Esophagus (tissue), 2 donors: ENCODE data around the gene CNIH2. TPM values are rescaled to one million over a fixed set of nuclear protein-coding genes. Genes with fewer than 3 reads are reported as not detected.

ENCODE experiments used
- H3K27ac ChIP-seq, 2 donors: one replicate each; pipeline ENCODE4 v1.5.1; 2013; ENCODE audit warnings: low read depth in 2 of 2, mild to moderate bottlenecking in 2 of 2, inconsistent platforms in 1 of 2, low read length in 1 of 2, moderate library complexity in 1 of 2
- H3K27me3 ChIP-seq, 2 donors: one replicate each; pipeline ENCODE4 v1.6.1; 2013; ENCODE audit warnings: low read length in 2 of 2, control low read depth in 1 of 2, mild to moderate bottlenecking in 1 of 2; ENCODE audit not compliant: insufficient read depth in 2 of 2, control insufficient read depth in 1 of 2
- H3K36me3 ChIP-seq, 2 donors: one replicate each; pipeline ENCODE4 v1.6.1; 2013; ENCODE audit warnings: low read length in 1 of 2; ENCODE audit not compliant: control insufficient read depth in 2 of 2, insufficient read depth in 2 of 2
- H3K4me1 ChIP-seq, 2 donors: one replicate each; pipeline ENCODE4 v1.6.1; 2013; ENCODE audit warnings: low read length in 1 of 2; ENCODE audit not compliant: control insufficient read depth in 2 of 2, insufficient read depth in 2 of 2
- H3K4me3 ChIP-seq, 2 donors: one replicate each; pipeline ENCODE4 v1.5.1; 2013; ENCODE audit warnings: low read length in 2 of 2, mild to moderate bottlenecking in 2 of 2, low read depth in 1 of 2, moderate library complexity in 1 of 2
- H3K9me3 ChIP-seq, 2 donors: one replicate each; pipeline ENCODE4 v1.6.1; 2013; ENCODE audit warnings: mild to moderate bottlenecking in 2 of 2, low read depth in 1 of 2, low read length in 1 of 2, moderate library complexity in 1 of 2; ENCODE audit not compliant: control insufficient read depth in 2 of 2, insufficient read depth in 1 of 2
- WGBS, 2 donors: extraction: QIAGEN DNeasy Blood & Tissue Kit; methylation state at CpG; one replicate each; pipeline ENCODE4 v1.1.7; 2013; 5-methylcytosine and 5-hydroxymethylcytosine counted together
- polyA plus RNA-seq, 2 donors: library from polyadenylated mRNA; stranded (reverse); fragments of 200-250 nt; gene quantifications; one replicate each; pipeline ENCODE4 v1.2.3, GENCODE V29; 2013
- donor health status: healthy with polysubstance abuse.
- donor health status: Bipolar disorder and iron deficiency.

The CNIH2 gene
- polyA plus RNA-seq: under 1 TPM; 0.62 to 0.77 TPM

- peaks cover 18 to 34% of the 10 kb centered on the region in 2 donors for H3K36me3 ChIP-seq
- no peaks in the 10 kb centered on the region for H3K27me3 ChIP-seq
- peak within 1 kb of the TSS in 1 of 2 donors; percentile 32 for H3K4me3 ChIP-seq
- no peaks in the 10 kb centered on the region for H3K9me3 ChIP-seq
- peak within 1 kb of the TSS in 1 of 2 donors; percentile 3 for H3K27ac ChIP-seq
- WGBS, 2 donors: 4 to 5% methylated on average over 57 to 84 of the region's 84 CpGs
- H3K4me1 ChIP-seq: peaks cover 5 to 7% of the 10 kb centered on the region in 2 donors
Observed at GRCh38 chr11:66277471-66278362, at the start of gene CNIH2. Gene CNIH2, plus strand, starts transcription at chr11:66278175. Its CDS starts 282 bp downstream, at chr11:66278457.

- H3K9me3 ChIP-seq: no peaks in the 10 kb centered on the region
- H3K4me1 ChIP-seq: no peaks in the 10 kb centered on the region
- peaks cover 10 to 30% of the 10 kb centered on the region in 2 donors for H3K36me3 ChIP-seq
- H3K27ac ChIP-seq: no peak overlapping the region
- WGBS, 2 donors: 76 to 80% methylated on average over 6 of the region's 6 CpGs
- no peaks in the 10 kb centered on the region for H3K27me3 ChIP-seq
- no peak overlapping the region for H3K4me3 ChIP-seq
Observed at GRCh38 chr11:66228521-66228920, 49.5 kb upstream of the CNIH2 start.

- H3K27ac ChIP-seq: no peak overlapping the region
- no peaks in the 10 kb centered on the region for H3K27me3 ChIP-seq
- H3K4me1 ChIP-seq: no peaks in the 10 kb centered on the region
- H3K36me3 ChIP-seq: peaks cover 16 to 43% of the 10 kb centered on the region in 2 donors
- no peaks in the 10 kb centered on the region for H3K9me3 ChIP-seq
- no peak overlapping the region for H3K4me3 ChIP-seq
- 84 to 89% methylated on average over 6 of the region's 6 CpGs for WGBS, 2 donors
Observed at GRCh38 chr11:66230156-66230555, 47.8 kb upstream of the CNIH2 start.

DNA sequence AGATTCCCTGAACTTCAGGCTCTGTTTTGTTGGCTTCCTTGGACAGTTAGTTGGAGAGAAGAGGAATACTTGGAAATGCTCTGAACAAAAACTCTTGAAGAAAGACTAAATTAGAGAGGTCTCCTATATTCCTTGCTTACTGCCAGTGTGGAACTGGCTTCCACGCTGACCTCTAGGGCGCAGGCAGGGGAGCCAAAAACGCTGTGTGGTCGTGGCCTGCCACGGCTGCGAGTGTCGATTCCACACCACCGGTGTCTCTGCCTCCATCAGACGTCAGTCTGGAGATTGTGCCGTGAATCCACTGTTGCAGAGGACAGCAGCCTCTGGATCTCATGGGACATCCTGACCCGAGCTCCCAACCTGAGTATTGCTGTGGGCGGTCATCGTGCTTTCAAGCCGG, 47.0 kb upstream of the CNIH2 start:
- H3K9me3 ChIP-seq: no peaks in the 10 kb centered on the region
- WGBS, 2 donors: 94% methylated on average over 14 of the region's 14 CpGs
- no peaks in the 10 kb centered on the region for H3K4me1 ChIP-seq
- H3K27ac ChIP-seq: no peak overlapping the region
- H3K36me3 ChIP-seq: peaks cover 22 to 46% of the 10 kb centered on the region in 2 donors
- H3K4me3 ChIP-seq: no peak overlapping the region
- no peaks in the 10 kb centered on the region for H3K27me3 ChIP-seq

GRCh38 chr11:66231561-66231960, 46.4 kb upstream of the CNIH2 start:
- no peak overlapping the region for H3K4me3 ChIP-seq
- H3K27me3 ChIP-seq: no peaks in the 10 kb centered on the region
- peaks cover 25 to 48% of the 10 kb centered on the region in 2 donors for H3K36me3 ChIP-seq
- H3K4me1 ChIP-seq: no peaks in the 10 kb centered on the region
- H3K9me3 ChIP-seq: no peaks in the 10 kb centered on the region
- H3K27ac ChIP-seq: no peak overlapping the region
- 90 to 91% methylated on average over 7 of the region's 7 CpGs for WGBS, 2 donors

GRCh38 chr11:66232769-66233168, 45.2 kb upstream of the CNIH2 start:
- H3K36me3 ChIP-seq: peaks cover 25 to 46% of the 10 kb centered on the region in 2 donors
- 90 to 93% methylated on average over 11 of the region's 11 CpGs for WGBS, 2 donors
- H3K27me3 ChIP-seq: no peaks in the 10 kb centered on the region
- H3K4me3 ChIP-seq: no peak overlapping the region
- H3K9me3 ChIP-seq: no peaks in the 10 kb centered on the region
- no peaks in the 10 kb centered on the region for H3K4me1 ChIP-seq
- H3K27ac ChIP-seq: no peak overlapping the region

DNA sequence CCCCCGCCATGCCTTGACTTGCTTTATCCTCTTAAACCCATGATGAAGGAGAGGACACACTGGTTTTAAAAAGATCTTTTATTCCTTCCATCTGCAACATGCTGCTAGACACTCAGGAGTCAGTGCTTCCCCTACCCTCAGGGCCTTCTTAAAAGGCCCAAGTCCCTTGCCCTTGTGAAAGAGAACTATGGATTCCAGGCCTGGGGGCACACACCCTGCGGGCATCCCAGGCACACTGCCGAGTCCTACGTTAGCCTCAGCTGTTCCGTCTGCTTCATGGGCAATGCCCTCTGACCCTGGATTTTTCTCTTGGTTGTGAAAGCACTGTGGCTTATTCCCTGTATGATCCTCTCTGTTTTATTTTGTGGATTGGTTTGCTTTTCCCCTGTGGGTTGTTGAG, 44.7 kb upstream of the CNIH2 start:
- Histone ChIP-seq H3K27me3 (no peaks in the 10 kb centered on the region), H3K4me1 (no peaks in the 10 kb centered on the region), H3K9me3 (no peaks in the 10 kb centered on the region), H3K4me3 (no peak overlapping the region), H3K27ac (no peak overlapping the region), H3K36me3 (peaks cover 25 to 48% of the 10 kb centered on the region in 2 donors)
- 91 to 93% methylated on average over 5 of the region's 5 CpGs for WGBS, 2 donors

GRCh38 chr11:66235141-66235540, 42.8 kb upstream of the CNIH2 start:
- Histone ChIP-seq H3K36me3 (peaks cover 31 to 62% of the 10 kb centered on the region in 2 donors), H3K4me3 (no peak overlapping the region), H3K4me1 (no peaks in the 10 kb centered on the region), H3K27me3 (no peaks in the 10 kb centered on the region), H3K9me3 (no peaks in the 10 kb centered on the region), H3K27ac (no peak overlapping the region)
- WGBS, 2 donors: 93 to 95% methylated on average over 11 of the region's 11 CpGs

DNA sequence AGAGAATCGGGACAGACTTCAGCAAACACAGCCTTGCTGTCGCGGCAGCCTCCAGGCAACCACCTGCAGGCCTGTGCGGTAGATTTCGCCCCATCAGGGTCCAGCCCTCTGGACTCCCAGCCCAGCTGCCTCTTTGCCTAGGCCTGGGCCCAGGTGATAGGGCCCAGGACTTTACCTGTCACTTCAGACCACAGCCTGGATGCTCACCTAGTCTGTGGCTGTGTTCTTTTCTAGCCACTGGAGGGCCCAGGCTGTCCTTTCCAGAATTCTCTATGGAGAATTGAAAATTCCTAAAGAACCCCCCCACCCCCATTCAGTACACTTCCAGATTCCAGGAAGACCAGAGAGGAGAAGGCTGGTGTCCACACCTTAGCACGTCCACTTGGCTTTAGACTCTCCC, 40.1 kb upstream of the CNIH2 start:
- Histone ChIP-seq H3K4me3 (no peak overlapping the region), H3K36me3 (peaks cover 36 to 63% of the 10 kb centered on the region in 2 donors)

More for the DNA sequence above, 40.1 kb upstream of the CNIH2 start:
- no peak overlapping the region for H3K27ac ChIP-seq
- H3K27me3 ChIP-seq: no peaks in the 10 kb centered on the region
- no peaks in the 10 kb centered on the region for H3K9me3 ChIP-seq
- no peaks in the 10 kb centered on the region for H3K4me1 ChIP-seq
- WGBS, 2 donors: 90 to 93% methylated on average over 6 of the region's 6 CpGs
